Duodenal mucosa (tissue), 2 donors: ENCODE data around the gene SLC12A8.

ENCODE experiments used
- H3K27ac ChIP-seq: one replicate; pipeline ENCODE4 v1.7.0; 2013; ENCODE audit warnings: low read depth, low read length
- H3K27me3 ChIP-seq, 2 donors: one replicate each; pipeline ENCODE4 v1.7.0; 2013; ENCODE audit warnings: low read length in 2 of 2, control low read depth in 1 of 2; ENCODE audit not compliant: insufficient read depth in 2 of 2, control insufficient read depth in 1 of 2
- H3K36me3 ChIP-seq, 2 donors: one replicate each; pipeline ENCODE4 v1.7.0; 2013; ENCODE audit warnings: low read length in 2 of 2, control low read depth in 1 of 2; ENCODE audit not compliant: insufficient read depth in 2 of 2, control insufficient read depth in 1 of 2
- H3K4me1 ChIP-seq, 2 donors: one replicate each; pipeline ENCODE4 v1.7.0; 2013; ENCODE audit warnings: low read length in 2 of 2, control low read depth in 1 of 2; ENCODE audit not compliant: insufficient read depth in 2 of 2, control insufficient read depth in 1 of 2
- H3K4me3 ChIP-seq, 2 donors: one replicate each; pipeline ENCODE4 v1.7.0; 2013; ENCODE audit warnings: low read length in 2 of 2, low read depth in 1 of 2
- H3K9ac ChIP-seq, 2 donors: one replicate each; pipeline ENCODE4 v1.7.0; 2013; ENCODE audit warnings: low read length in 2 of 2, low read depth in 1 of 2
- H3K9me3 ChIP-seq, 2 donors: one replicate each; pipeline ENCODE4 v1.7.0; 2013; ENCODE audit warnings: low read length in 2 of 2, control low read depth in 1 of 2; ENCODE audit not compliant: control insufficient read depth in 1 of 2

Gene SLC12A8

GRCh38 chr3:125239266-125239665 lies 26.7 kb upstream of the SLC12A8 start:
- Histone ChIP-seq H3K4me3 (no peak overlapping the region), H3K27ac (no peak overlapping the region), H3K27me3 (no peaks in the 10 kb centered on the region), H3K9ac (no peak overlapping the region), H3K36me3 (no peaks in the 10 kb centered on the region), H3K9me3 (no peaks in the 10 kb centered on the region), H3K4me1 (no peaks in the 10 kb centered on the region)

GRCh38 chr3:125238759-125239158 lies 26.2 kb upstream of the SLC12A8 start:
- no peaks in the 10 kb centered on the region for H3K27me3 ChIP-seq
- H3K9me3 ChIP-seq, result no peaks in the 10 kb centered on the region
- H3K4me1 ChIP-seq, result no peaks in the 10 kb centered on the region
- H3K27ac ChIP-seq, result no peak overlapping the region
- H3K9ac ChIP-seq, result no peak overlapping the region
- peaks cover 0 to under 1% of the 10 kb centered on the region in 2 donors for H3K36me3 ChIP-seq
- no peak overlapping the region for H3K4me3 ChIP-seq

- Histone ChIP-seq H3K4me1 (no peaks in the 10 kb centered on the region), H3K36me3 (peaks cover 15 to 18% of the 10 kb centered on the region in 2 donors), H3K27ac (no peak overlapping the region), H3K27me3 (no peaks in the 10 kb centered on the region), H3K4me3 (no peak overlapping the region), H3K9ac (no peak overlapping the region), H3K9me3 (no peaks in the 10 kb centered on the region)
Measured at GRCh38 chr3:125236331-125236903, 23.9 kb upstream of the SLC12A8 start.

- Histone ChIP-seq H3K9me3 (no peaks in the 10 kb centered on the region), H3K4me1 (no peaks in the 10 kb centered on the region), H3K36me3 (peaks cover 15 to 19% of the 10 kb centered on the region in 2 donors), H3K27ac (no peak overlapping the region), H3K27me3 (no peaks in the 10 kb centered on the region), H3K9ac (no peak overlapping the region), H3K4me3 (no peak overlapping the region)
Measured at GRCh38 chr3:125234831-125235230, 22.3 kb upstream of the SLC12A8 start.

GRCh38 chr3:125232401-125232800 lies 19.9 kb upstream of the SLC12A8 start:
- H3K27ac ChIP-seq, result no peak overlapping the region
- H3K4me3 ChIP-seq, result no peak overlapping the region
- H3K4me1 ChIP-seq, result no peaks in the 10 kb centered on the region
- H3K9me3 ChIP-seq, result no peaks in the 10 kb centered on the region
- peaks cover 15 to 22% of the 10 kb centered on the region in 2 donors for H3K36me3 ChIP-seq
- no peaks in the 10 kb centered on the region for H3K27me3 ChIP-seq
- H3K9ac ChIP-seq, result no peak overlapping the region

- Histone ChIP-seq H3K9ac (no peak overlapping the region), H3K27me3 (no peaks in the 10 kb centered on the region), H3K4me3 (no peak overlapping the region), H3K9me3 (no peaks in the 10 kb centered on the region), H3K4me1 (no peaks in the 10 kb centered on the region), H3K36me3 (peaks cover 15 to 22% of the 10 kb centered on the region in 2 donors), H3K27ac (no peak overlapping the region)
Measured at GRCh38 chr3:125231895-125232294, 19.3 kb upstream of the SLC12A8 start.

- Histone ChIP-seq H3K4me1 (no peaks in the 10 kb centered on the region), H3K27me3 (no peaks in the 10 kb centered on the region), H3K9me3 (no peaks in the 10 kb centered on the region), H3K27ac (no peak overlapping the region), H3K9ac (no peak overlapping the region), H3K36me3 (peaks cover 18 to 24% of the 10 kb centered on the region in 2 donors), H3K4me3 (no peak overlapping the region)
Measured at GRCh38 chr3:125229707-125230106, 17.2 kb upstream of the SLC12A8 start.

GRCh38 chr3:125229168-125229567 lies 16.6 kb upstream of the SLC12A8 start:
- no peaks in the 10 kb centered on the region for H3K27me3 ChIP-seq
- H3K9me3 ChIP-seq, result no peaks in the 10 kb centered on the region
- H3K4me3 ChIP-seq, result no peak overlapping the region
- peaks cover 18 to 24% of the 10 kb centered on the region in 2 donors for H3K36me3 ChIP-seq
- no peaks in the 10 kb centered on the region for H3K4me1 ChIP-seq
- H3K9ac ChIP-seq, result no peak overlapping the region
- H3K27ac ChIP-seq, result no peak overlapping the region

- H3K4me1 ChIP-seq, result peaks cover 12 to 16% of the 10 kb centered on the region in 2 donors
- peaks cover 3% of the 10 kb centered on the region in 2 donors for H3K36me3 ChIP-seq
- no peaks in the 10 kb centered on the region for H3K27me3 ChIP-seq
- H3K9me3 ChIP-seq, result no peaks in the 10 kb centered on the region
- H3K9ac ChIP-seq, result no peak overlapping the region
- H3K4me3 ChIP-seq, result no peak overlapping the region
- no peak overlapping the region for H3K27ac ChIP-seq
Measured at GRCh38 chr3:125221831-125222230, 9.3 kb upstream of the SLC12A8 start.

GRCh38 chr3:125220727-125221429 lies 8.3 kb upstream of the SLC12A8 start:
- H3K27ac ChIP-seq, result no peak overlapping the region
- peaks cover 2 to 3% of the 10 kb centered on the region in 2 donors for H3K36me3 ChIP-seq
- H3K27me3 ChIP-seq, result no peaks in the 10 kb centered on the region
- no peaks in the 10 kb centered on the region for H3K9me3 ChIP-seq
- H3K4me1 ChIP-seq, result peaks cover 12 to 16% of the 10 kb centered on the region in 2 donors
- H3K4me3 ChIP-seq, result no peak overlapping the region
- H3K9ac ChIP-seq, result no peak overlapping the region
